ENCODE data around the gene PLAC9. TPM values are rescaled to one million over a fixed set of nuclear protein-coding genes. Genes with fewer than 3 reads are reported as not detected.

The PLAC9 gene
- total and polyA plus RNA-seq, 5 experiments from 2014 or later = 0.32 TPM; not detected in 4

GRCh38 chr10:80188713-80189112 lies 56.2 kb downstream of the PLAC9 start:
- Mint-ChIP-seq H3K4me3 (peak overlapping the region; percentile 31 to 81 (median 74)), H3K27ac (peak overlapping the region; percentile 93 to 98 (median 96)), H3K36me3 (peaks cover 0 to 11% (median 5%) of the 10 kb centered on the region in 3 donors), H3K4me1 (peaks cover 43 to 90% (median 85%) of the 10 kb centered on the region in 4 donors), H3K9me3 (no peaks in the 10 kb centered on the region), H3K27me3 (no peaks in the 10 kb centered on the region)
- POLR2A ChIA-PET = interaction anchor here (0.8 to 10.4 kb wide), 6 partner anchors 9 to 110 kb away, joined by 3 to 232 read pairs (median 22); partner anchors contain the start of genes ANXA11 and TMEM254
- no peak for DNase-seq
- ATAC-seq = no peak

- ATAC-seq (no peak), DNase-seq (peak in 1 of 10 donors; percentile 34)
- H3K9me3 Mint-ChIP-seq = no peaks in the 10 kb centered on the region
- H3K36me3 Mint-ChIP-seq = peaks cover 3 to 23% (median 12%) of the 10 kb centered on the region in 3 donors
- POLR2A ChIA-PET = interaction anchor here (10.4 kb wide), 1 partner anchor 11 kb away, joined by 232 read pairs; the partner anchor contains the start of gene ANXA11
- H3K27me3 Mint-ChIP-seq = no peaks in the 10 kb centered on the region
- peaks cover 48 to 90% (median 86%) of the 10 kb centered on the region in 4 donors for H3K4me1 Mint-ChIP-seq
- H3K4me3 Mint-ChIP-seq = peak overlapping the region; percentile 42 to 72 (median 62)
- peak overlapping the region; percentile 79 to 96 (median 92) for H3K27ac Mint-ChIP-seq
Observed at GRCh38 chr10:80191589-80192270, 59.2 kb downstream of the PLAC9 start.

GRCh38 chr10:80192553-80192952 lies 60.0 kb downstream of the PLAC9 start:
- no peak for DNase-seq
- Mint-ChIP-seq H3K4me3 (peak overlapping the region in 5 of 10 donors; percentile 16 to 46 (median 44)), H3K9me3 (no peaks in the 10 kb centered on the region), H3K4me1 (peaks cover 50 to 90% (median 86%) of the 10 kb centered on the region in 4 donors), H3K27me3 (no peaks in the 10 kb centered on the region), H3K36me3 (peaks cover 3 to 23% (median 12%) of the 10 kb centered on the region in 3 donors), H3K27ac (peak overlapping the region; percentile 79 to 96 (median 92))
- ATAC-seq = no peak
- POLR2A ChIA-PET = interaction anchor here (10.4 kb wide), 1 partner anchor 10 kb away, joined by 232 read pairs; the partner anchor contains the start of gene ANXA11

- H3K4me3 Mint-ChIP-seq = peak overlapping the region in 1 of 10 donors; percentile 62
- POLR2A ChIA-PET = interaction anchor here (1.0 to 4.1 kb wide), 2 partner anchors 9 to 14 kb away, joined by 3 to 31 read pairs; partner anchors contain the start of gene ANXA11
Observed at GRCh38 chr10:80194373-80195045, 62.0 kb downstream of the PLAC9 start.

More at GRCh38 chr10:80194373-80195045, 62.0 kb downstream of the PLAC9 start:
- Mint-ChIP-seq H3K9me3 (no peaks in the 10 kb centered on the region), H3K4me1 (peaks cover 46 to 89% (median 83%) of the 10 kb centered on the region in 4 donors), H3K27ac (peak overlapping the region in 9 of 10 donors; percentile 34 to 97 (median 78)), H3K27me3 (no peaks in the 10 kb centered on the region), H3K36me3 (peaks cover 3 to 25% (median 12%) of the 10 kb centered on the region in 3 donors)
- DNase-seq = no peak
- no peak for ATAC-seq

Other genes starting within 250 kb of the PLAC9 start
- not detected for gene SFTPD, start 183.6 kb upstream of the PLAC9 start, total RNA-seq
- gene SFTPD, start 183.6 kb upstream of the PLAC9 start, polyA plus RNA-seq = not detected
- gene TMEM254, start 54.1 kb upstream of the PLAC9 start, total RNA-seq = 10 to 100 TPM; 12.8 to 13.0 TPM
- 10 to 100 TPM; 25.7 to 40.2 (median 31.1) TPM for gene TMEM254, start 54.1 kb upstream of the PLAC9 start, polyA plus RNA-seq
- 100 to 1,000 TPM; 199 to 225 TPM for gene ANXA11, start 72.8 kb downstream of the PLAC9 start, total RNA-seq
- 100 to 1,000 TPM; 199 to 294 (median 265) TPM for gene ANXA11, start 72.8 kb downstream of the PLAC9 start, polyA plus RNA-seq
- gene MAT1A, start 156.9 kb downstream of the PLAC9 start, total RNA-seq = not detected
- gene MAT1A, start 156.9 kb downstream of the PLAC9 start, polyA plus RNA-seq = not detected
- not detected for gene DYDC1, start 224.0 kb downstream of the PLAC9 start, total RNA-seq
- gene DYDC1, start 224.0 kb downstream of the PLAC9 start, polyA plus RNA-seq = not detected
- not detected for gene DYDC2, start 224.1 kb downstream of the PLAC9 start, total RNA-seq
- not detected for gene DYDC2, start 224.1 kb downstream of the PLAC9 start, polyA plus RNA-seq